GM18858 (cell line): ENCODE data around the gene NUP98.
"Not testable (repeated sequence)": the region's sequence is repeated elsewhere in the genome, so short reads cannot be mapped to it uniquely, and the experiment has no call there.

Source experiments
- ATAC-seq: cut with Tn5 transposase; IDR thresholded peaks from one replicate; pipeline ENCODE4 v1.9.1; 2021; ENCODE audit not compliant: unreplicated experiment

NUP98 gene

GRCh38 chr11:3645552-3645951 is 151.8 kb downstream of the NUP98 start:
- no peak for ATAC-seq

- ATAC-seq = no peak
These were observed 152.5 kb downstream of the NUP98 start, which contains the start of gene ART1 for GRCh38 chr11:3644817-3645235. ART1 (plus strand) TSS chr11:3645128; CDS start chr11:3659214, 14,086 bp downstream.

- not testable (repeated sequence) for ATAC-seq
These were observed 154.2 kb downstream of the NUP98 start for GRCh38 chr11:3643102-3643546.

- ATAC-seq = no peak
These were observed 155.0 kb downstream of the NUP98 start for GRCh38 chr11:3642071-3642951.

GRCh38 chr11:3641701-3642070 is 155.7 kb downstream of the NUP98 start, which contains the start of gene ART5:
ART5 (minus strand) TSS chr11:3641992; CDS start chr11:3641862, 130 bp downstream.
- no peak for ATAC-seq

- ATAC-seq = no peak
These were observed 156.2 kb downstream of the NUP98 start for GRCh38 chr11:3641191-3641590.

GRCh38 chr11:3639841-3640240 is 157.5 kb downstream of the NUP98 start:
- no peak for ATAC-seq

GRCh38 chr11:3638513-3638912 is 158.8 kb downstream of the NUP98 start:
- ATAC-seq = no peak

GRCh38 chr11:3637201-3637600 is 160.2 kb downstream of the NUP98 start:
- ATAC-seq = no peak

GRCh38 chr11:3635641-3636375 is 161.5 kb downstream of the NUP98 start:
- no peak for ATAC-seq

- no peak for ATAC-seq
These were observed 165.2 kb downstream of the NUP98 start for GRCh38 chr11:3632070-3632660.

GRCh38 chr11:3631331-3631730 is 166.0 kb downstream of the NUP98 start:
- ATAC-seq = no peak

GRCh38 chr11:3627291-3627690 is 170.1 kb downstream of the NUP98 start:
- ATAC-seq = no peak

- ATAC-seq = no peak
These were observed 170.9 kb downstream of the NUP98 start for GRCh38 chr11:3626250-3626960.
